IPS DF 6.9 (cell line): Measurements from ENCODE around the gene UPB1.

Experiments used
- DNase-seq: peaks from one replicate; pipeline ENCODE4 v3.0.0-alpha.2; 2013; ENCODE audit warnings: low read depth, low spot score
- H3K27ac ChIP-seq: one replicate; pipeline ENCODE4 v1.5.1; 2013; ENCODE audit warnings: low read length, control low read depth
- H3K27me3 ChIP-seq: 2 replicates; pipeline ENCODE4 v1.6.1; 2013; ENCODE audit warnings: mild to moderate bottlenecking, low read length; ENCODE audit not compliant: control insufficient read depth, insufficient read depth
- H3K36me3 ChIP-seq: 2 replicates; pipeline ENCODE4 v1.6.1; 2013; ENCODE audit warnings: low read length; ENCODE audit not compliant: control insufficient read depth, insufficient read depth
- H3K4me1 ChIP-seq: 2 replicates; pipeline ENCODE4 v1.6.1; 2013; ENCODE audit warnings: low read length; ENCODE audit not compliant: control insufficient read depth, insufficient read depth
- H3K4me3 ChIP-seq: 2 replicates; pipeline ENCODE4 v1.5.1; 2013; ENCODE audit warnings: mild to moderate bottlenecking, low read length
- H3K9me3 ChIP-seq: 2 replicates; pipeline ENCODE4 v1.6.1; 2013; ENCODE audit warnings: low read length, inconsistent platforms; ENCODE audit not compliant: control insufficient read depth, insufficient read depth
- WGBS: extraction: QIAGEN DNeasy Blood & Tissue Kit; methylation state at CpG from one replicate; pipeline ENCODE4 v1.1.7; 2013; ENCODE audit warnings: mixed read lengths, missing lambda C conversion rate; ENCODE audit not compliant: insufficient read length, insufficient coverage; 5-methylcytosine and 5-hydroxymethylcytosine counted together

UPB1 gene

DNA sequence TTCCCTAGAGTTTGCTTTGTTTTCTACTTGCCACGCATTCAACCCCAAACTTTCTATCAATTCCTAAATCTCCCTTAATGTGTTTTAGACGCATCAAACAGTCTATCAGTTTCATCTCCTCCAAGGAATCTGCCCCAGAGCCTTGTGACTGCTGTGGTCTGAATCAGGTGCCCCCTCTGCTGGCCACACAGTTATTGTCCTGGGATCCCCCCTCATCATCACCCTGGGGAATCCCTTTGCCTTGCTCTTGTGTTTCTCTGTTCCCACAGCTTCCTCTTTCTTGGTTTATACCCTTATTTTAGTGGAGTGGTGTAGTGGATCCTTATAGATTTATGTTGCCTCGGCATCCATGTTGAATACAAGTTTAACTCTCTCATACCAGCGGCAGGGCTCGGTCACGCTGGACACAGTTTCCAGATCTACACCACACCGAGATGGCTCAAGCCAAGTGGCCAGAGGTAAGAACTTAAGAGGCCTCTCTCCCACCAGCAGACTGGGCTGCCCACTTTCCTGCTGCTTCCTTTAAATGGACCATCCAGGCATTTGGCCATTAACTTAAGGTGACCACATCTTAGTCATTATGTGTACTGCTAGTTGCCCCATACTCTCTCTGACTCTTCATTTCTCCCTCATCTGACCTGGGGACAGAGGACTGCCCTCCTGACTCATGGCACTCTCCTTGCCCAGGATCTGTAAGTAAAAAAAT lies 8.2 kb downstream of the UPB1 start:
- no peak overlapping the region for H3K27ac ChIP-seq
- WGBS: no CpG with 5 or more reads among the region's 7 CpGs
- H3K36me3 ChIP-seq: no peaks in the 10 kb centered on the region
- no peak for DNase-seq
- no peaks in the 10 kb centered on the region for H3K9me3 ChIP-seq
- peaks cover 3% of the 10 kb centered on the region; the same call in 1 of the 2 replicates for H3K4me1 ChIP-seq
- H3K4me3 ChIP-seq: no peak overlapping the region
- no peaks in the 10 kb centered on the region for H3K27me3 ChIP-seq

DNA sequence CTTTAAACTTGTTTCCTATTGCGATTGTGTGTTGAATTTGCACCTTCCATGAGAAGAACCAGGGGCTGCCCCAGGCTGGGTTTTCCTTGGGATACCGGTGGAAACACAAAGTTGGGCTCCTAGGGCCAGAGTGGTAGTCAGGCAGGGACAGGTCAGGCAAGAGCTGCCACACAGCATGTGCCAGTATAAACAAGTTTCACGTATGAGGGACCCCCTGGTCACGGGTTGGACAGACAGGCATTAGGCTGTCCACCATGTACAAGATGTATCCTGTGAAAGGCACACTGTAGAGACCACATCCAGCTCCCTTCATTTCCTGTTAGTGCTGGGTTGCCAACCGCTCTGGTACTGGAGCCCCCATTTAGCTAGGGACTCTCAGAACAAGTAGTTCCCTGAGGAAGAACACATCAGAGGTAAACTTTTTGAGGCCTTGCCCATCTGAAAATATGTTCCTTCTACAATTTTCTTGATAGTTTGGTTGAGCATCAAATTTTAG lies 8.8 kb downstream of the UPB1 start:
- no CpG with 5 or more reads among the region's 5 CpGs for WGBS
- DNase-seq: no peak
- H3K9me3 ChIP-seq: no peaks in the 10 kb centered on the region
- no peak overlapping the region for H3K4me3 ChIP-seq
- H3K36me3 ChIP-seq: no peaks in the 10 kb centered on the region
- H3K27me3 ChIP-seq: no peaks in the 10 kb centered on the region
- no peak overlapping the region for H3K27ac ChIP-seq
- peaks cover 3% of the 10 kb centered on the region; the same call in 1 of the 2 replicates for H3K4me1 ChIP-seq

DNA sequence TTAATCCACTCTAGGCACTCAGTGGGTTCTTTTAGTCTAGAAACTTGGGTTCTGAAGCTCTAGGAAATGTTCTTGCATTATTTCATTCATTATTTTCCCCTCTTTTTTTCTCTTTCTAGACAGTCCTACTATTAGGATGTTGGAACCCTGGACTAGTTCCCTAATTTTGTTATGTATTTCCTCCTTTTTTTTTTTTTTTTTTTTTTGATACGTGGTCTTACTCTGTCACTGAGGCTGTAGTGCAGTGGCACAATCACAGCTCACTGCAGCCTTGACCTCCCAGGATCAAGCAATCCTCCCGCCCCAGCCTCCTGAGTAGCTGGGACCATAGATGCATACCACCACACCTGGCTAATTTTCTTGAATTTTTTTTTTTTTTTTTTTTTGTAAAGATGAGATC lies 9.4 kb downstream of the UPB1 start:
- H3K27ac ChIP-seq: no peak overlapping the region
- WGBS: no CpG with 5 or more reads among the region's 2 CpGs
- no peaks in the 10 kb centered on the region for H3K36me3 ChIP-seq
- no peak for DNase-seq
- no peak overlapping the region for H3K4me3 ChIP-seq
- H3K9me3 ChIP-seq: no peaks in the 10 kb centered on the region
- H3K4me1 ChIP-seq: peaks cover 3% of the 10 kb centered on the region; the same call in 1 of the 2 replicates
- H3K27me3 ChIP-seq: no peaks in the 10 kb centered on the region

DNA sequence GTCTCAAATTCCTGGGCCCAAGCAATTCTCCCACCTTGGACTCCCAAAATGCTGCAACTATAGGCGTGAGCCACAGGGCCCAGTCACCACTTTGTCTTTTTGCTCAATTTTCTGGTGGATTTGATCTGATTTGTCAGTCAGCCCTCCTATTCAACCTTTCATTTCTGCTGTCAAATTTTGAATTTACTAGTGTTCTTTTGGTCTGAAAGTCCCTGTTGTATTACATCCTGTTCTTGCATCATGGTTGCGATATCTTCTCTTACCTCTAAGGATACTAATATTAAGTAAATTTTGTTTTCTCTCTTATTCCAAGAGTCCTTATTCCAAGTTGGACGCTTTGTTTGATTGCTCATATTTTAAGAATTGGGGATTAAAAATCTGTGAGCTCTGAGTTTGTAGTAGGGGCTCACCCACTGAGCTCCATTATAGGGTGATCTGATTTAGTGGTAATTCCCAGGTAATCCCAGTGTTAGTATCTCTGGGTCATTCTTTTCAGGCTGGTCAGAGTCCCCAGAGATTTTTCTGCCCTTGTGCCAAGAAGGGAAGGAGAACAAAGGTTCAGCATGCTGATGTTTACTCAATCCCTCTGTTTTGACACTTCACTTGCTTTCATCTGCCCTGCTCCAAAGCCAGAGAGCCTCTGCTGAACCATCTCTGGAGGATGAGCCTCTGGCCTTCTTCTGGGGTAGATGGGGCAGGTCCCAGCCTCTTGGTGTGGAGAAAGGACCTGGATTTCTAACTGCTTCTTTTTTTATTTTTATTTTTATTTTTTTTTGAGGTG lies 10.0 kb downstream of the UPB1 start:
- no peaks in the 10 kb centered on the region for H3K36me3 ChIP-seq
- no peaks in the 10 kb centered on the region for H3K27me3 ChIP-seq
- no peak overlapping the region for H3K27ac ChIP-seq
- H3K4me1 ChIP-seq: peaks cover 3% of the 10 kb centered on the region; the same call in 1 of the 2 replicates
- no peak for DNase-seq
- no peak overlapping the region for H3K4me3 ChIP-seq
- no peaks in the 10 kb centered on the region for H3K9me3 ChIP-seq
- no CpG with 5 or more reads among the region's 3 CpGs for WGBS

DNA sequence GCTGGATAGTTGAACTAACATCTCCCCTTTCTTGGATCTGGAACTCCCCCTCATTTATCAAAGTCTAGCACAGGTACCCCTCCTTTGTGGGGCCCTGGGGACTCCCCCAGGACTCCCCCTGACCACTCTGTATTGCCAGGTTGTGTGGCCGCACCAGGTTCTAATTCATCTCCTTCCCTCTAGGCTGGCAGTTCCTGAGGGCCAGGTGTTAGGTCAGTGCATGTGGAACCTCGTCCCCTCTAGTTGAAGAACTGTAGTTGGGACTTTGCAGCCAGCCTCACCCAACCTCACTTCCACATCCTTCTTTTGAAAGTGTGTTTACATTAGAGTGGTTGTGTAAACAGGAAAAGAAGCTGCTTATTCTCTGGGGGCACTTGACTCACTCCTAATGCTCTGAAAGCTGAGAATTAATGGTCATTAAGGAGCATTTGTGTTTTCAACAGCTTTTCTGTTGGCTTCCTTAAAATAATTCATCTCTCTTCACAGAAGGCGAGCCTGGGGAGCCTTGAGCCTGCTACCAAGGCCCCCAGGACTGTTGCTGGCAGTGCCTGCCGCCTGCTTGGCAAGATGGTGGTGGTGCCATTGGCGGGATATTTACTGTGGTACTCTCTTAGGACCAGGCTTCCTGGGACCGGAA lies 11.8 kb downstream of the UPB1 start:
- peaks cover 3% of the 10 kb centered on the region; the same call in 1 of the 2 replicates for H3K4me1 ChIP-seq
- H3K36me3 ChIP-seq: no peaks in the 10 kb centered on the region
- no peak for DNase-seq
- no peaks in the 10 kb centered on the region for H3K9me3 ChIP-seq
- no peaks in the 10 kb centered on the region for H3K27me3 ChIP-seq
- no peak overlapping the region for H3K27ac ChIP-seq
- no peak overlapping the region for H3K4me3 ChIP-seq
- no CpG with 5 or more reads among the region's 6 CpGs for WGBS

DNA sequence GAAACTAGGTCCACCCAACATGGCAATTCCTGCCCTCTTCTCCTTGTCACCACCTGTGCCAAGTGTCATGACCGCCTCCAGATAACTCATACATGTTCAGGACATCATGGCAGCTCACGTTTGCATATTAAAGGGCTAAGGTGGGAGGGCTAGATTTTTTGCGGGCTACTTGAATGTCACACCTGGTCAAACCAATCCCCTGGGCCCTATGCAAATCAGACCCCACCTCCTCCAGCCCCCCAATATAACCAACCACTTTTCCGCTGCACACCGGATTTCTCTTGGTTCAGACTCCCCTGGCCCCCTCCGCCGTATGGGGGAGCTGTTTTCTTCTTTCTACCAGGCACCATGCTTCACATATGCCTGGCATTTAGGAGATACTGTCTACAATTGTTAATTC lies 12.6 kb downstream of the UPB1 start:
- Histone ChIP-seq H3K36me3 (no peaks in the 10 kb centered on the region), H3K4me1 (peaks cover 3% of the 10 kb centered on the region; the same call in 1 of the 2 replicates), H3K9me3 (no peaks in the 10 kb centered on the region), H3K27me3 (no peaks in the 10 kb centered on the region), H3K4me3 (no peak overlapping the region), H3K27ac (no peak overlapping the region)
- no CpG with 5 or more reads among the region's 7 CpGs for WGBS
- DNase-seq: peak; percentile 73

DNA sequence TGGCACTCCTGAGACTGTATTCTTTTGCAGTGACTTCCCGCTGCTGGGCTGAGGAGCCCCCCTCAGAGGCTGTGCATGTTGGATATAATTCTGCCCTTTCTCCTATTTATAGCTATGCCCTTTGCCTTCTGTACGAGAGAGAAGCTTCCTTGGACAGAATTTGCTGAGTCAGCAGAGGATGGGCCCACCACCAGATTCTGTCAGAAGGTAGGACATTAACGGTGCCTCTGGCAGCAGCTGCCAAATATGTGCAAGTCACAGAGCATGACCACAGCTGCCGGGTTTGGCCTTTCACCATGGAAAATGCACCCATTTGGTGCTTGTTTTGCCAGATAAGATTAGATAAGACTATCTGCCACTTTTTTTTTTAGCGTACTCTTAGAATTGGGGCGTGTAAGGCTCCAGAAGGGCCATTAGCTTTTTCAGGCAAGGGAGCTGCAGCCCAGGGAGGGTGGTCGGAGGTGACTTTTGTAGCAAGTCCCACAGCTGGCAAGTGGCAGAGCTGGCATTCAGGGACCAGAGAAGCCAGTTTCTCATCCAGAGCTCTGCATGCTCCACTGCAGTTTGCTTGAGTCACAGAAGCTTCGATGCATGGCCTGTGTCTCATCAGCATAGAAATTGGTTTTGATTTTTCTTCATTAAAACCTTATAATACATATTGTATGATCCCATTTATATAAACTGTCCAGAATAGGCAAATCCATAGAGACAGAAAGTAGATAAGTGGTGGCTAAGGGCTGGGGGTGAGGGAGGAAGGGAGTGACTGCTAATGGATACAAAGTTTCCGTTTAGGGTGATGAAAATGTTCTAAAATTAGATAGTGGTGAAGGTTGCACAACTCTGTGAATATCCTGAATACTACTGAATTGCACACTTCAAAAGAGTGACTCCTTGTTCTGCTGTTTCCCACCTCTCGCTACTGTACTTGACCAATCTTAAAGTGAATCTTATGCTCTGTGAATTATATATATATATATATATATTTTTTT lies 15.8 kb downstream of the UPB1 start:
- H3K9me3 ChIP-seq: no peaks in the 10 kb centered on the region
- no CpG with 5 or more reads among the region's 10 CpGs for WGBS
- no peak for DNase-seq
- H3K4me3 ChIP-seq: no peak overlapping the region
- no peaks in the 10 kb centered on the region for H3K27me3 ChIP-seq
- H3K27ac ChIP-seq: no peak overlapping the region
- H3K4me1 ChIP-seq: peaks cover 7% of the 10 kb centered on the region
- no peaks in the 10 kb centered on the region for H3K36me3 ChIP-seq

DNA sequence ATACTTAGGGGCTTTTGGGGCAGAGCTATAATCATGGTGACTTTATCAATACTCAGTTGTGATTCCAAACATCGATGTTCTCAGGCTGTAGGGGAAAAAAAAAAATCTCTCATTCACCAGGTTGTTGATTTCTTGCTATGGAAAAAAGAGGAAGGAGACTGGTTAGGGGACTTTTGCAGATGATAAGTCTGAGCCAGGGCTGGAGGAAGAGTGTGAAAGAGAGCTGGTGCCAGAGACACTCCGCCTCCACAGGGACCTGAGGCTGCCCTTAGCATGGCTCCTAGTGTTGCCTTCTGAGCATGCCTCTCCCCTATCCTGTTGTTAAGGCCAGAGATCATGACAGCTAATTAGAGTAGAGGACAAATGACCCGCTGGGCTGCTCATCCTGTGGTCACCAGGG lies 16.9 kb downstream of the UPB1 start:
- no peaks in the 10 kb centered on the region for H3K9me3 ChIP-seq
- DNase-seq: no peak
- H3K27me3 ChIP-seq: no peaks in the 10 kb centered on the region
- H3K27ac ChIP-seq: no peak overlapping the region
- H3K36me3 ChIP-seq: no peaks in the 10 kb centered on the region
- no CpG with 5 or more reads among the region's 3 CpGs for WGBS
- H3K4me3 ChIP-seq: no peak overlapping the region
- peaks cover 7% of the 10 kb centered on the region for H3K4me1 ChIP-seq

DNA sequence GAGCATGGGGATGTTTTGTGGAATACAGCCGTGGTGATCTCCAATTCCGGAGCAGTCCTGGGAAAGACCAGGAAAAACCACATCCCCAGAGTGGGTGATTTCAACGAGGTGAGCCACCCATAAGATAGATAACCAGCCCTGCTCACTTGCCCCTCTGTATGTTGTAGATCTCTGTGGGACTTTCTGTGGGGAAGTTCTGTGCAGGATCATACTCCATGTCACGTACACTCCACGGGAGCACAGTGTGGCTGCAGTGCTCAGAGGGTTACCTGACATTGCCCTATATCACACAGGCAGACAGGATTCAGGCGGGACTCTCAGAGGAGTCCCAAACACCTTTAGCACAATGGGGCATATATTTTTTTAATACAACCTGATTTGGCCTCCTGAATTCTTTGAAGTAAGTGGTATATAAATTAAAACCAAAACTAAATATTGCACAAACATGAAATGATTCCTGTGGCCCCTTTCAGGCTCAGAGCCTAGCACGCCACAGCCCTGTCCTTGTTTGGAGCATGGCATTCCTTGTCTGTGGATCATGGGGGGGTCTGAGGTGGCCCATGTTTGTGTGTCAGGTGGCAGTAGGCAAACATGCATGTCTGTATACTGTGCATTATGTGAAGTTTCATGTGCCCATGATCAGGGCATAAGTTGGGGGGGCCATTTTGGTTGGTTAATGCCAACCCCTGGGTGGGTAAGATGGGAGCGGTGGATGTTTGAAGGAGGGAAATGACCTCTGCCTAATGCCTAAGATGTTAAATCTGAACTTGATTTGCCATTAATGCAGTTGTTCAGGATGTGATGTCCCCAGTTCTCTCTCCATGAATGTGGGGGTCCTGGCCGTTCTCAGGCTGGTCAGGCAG lies 18.5 kb downstream of the UPB1 start:
- DNase-seq: no peak
- H3K9me3 ChIP-seq: no peaks in the 10 kb centered on the region
- H3K4me3 ChIP-seq: no peak overlapping the region
- no peaks in the 10 kb centered on the region for H3K36me3 ChIP-seq
- H3K27ac ChIP-seq: no peak overlapping the region
- H3K27me3 ChIP-seq: no peaks in the 10 kb centered on the region
- no CpG with 5 or more reads among the region's 9 CpGs for WGBS
- H3K4me1 ChIP-seq: peaks cover 5% of the 10 kb centered on the region
